HG03103 (cell line): ENCODE data around the gene MGAT4A.
"Not testable (repeated sequence)": the region's sequence is repeated elsewhere in the genome, so short reads cannot be mapped to it uniquely, and the experiment has no call there.

ENCODE experiments used
- ATAC-seq: cut with Tn5 transposase; IDR thresholded peaks from one replicate; pipeline ENCODE4 v1.9.1; 2021; ENCODE audit warnings: low read depth; ENCODE audit not compliant: unreplicated experiment

Gene MGAT4A

GRCh38 chr2:98759827-98760625, 29.1 kb upstream of the MGAT4A start:
- ATAC-seq, result no peak

- ATAC-seq, result no peak
Observed at GRCh38 chr2:98759338-98759737, 28.4 kb upstream of the MGAT4A start.

- ATAC-seq, result peak; percentile 84
Observed at GRCh38 chr2:98757904-98758421, 27.0 kb upstream of the MGAT4A start.

GRCh38 chr2:98753801-98754200, 22.9 kb upstream of the MGAT4A start:
- no peak for ATAC-seq

- ATAC-seq, result not testable (repeated sequence)
Observed at GRCh38 chr2:98752711-98753110, 21.8 kb upstream of the MGAT4A start.

GRCh38 chr2:98751748-98752147, 20.8 kb upstream of the MGAT4A start:
- ATAC-seq, result no peak

- ATAC-seq, result no peak
Observed at GRCh38 chr2:98750593-98751282, 19.8 kb upstream of the MGAT4A start.

GRCh38 chr2:98749066-98749450, 18.1 kb upstream of the MGAT4A start:
- ATAC-seq, result no peak

- ATAC-seq, result no peak
Observed at GRCh38 chr2:98748292-98749065, 17.5 kb upstream of the MGAT4A start.

- no peak for ATAC-seq
Observed at GRCh38 chr2:98747888-98748287, 17.0 kb upstream of the MGAT4A start.

GRCh38 chr2:98746426-98746825, 15.5 kb upstream of the MGAT4A start:
- ATAC-seq, result no peak

- no peak for ATAC-seq
Observed at GRCh38 chr2:98744595-98744994, 13.7 kb upstream of the MGAT4A start.

- no peak for ATAC-seq
Observed at GRCh38 chr2:98743835-98744234, 12.9 kb upstream of the MGAT4A start.

GRCh38 chr2:98739020-98739419, 8.1 kb upstream of the MGAT4A start:
- no peak for ATAC-seq

GRCh38 chr2:98738304-98738703, 7.4 kb upstream of the MGAT4A start:
- no peak for ATAC-seq

GRCh38 chr2:98737848-98738247, 6.9 kb upstream of the MGAT4A start:
- ATAC-seq, result no peak

- ATAC-seq, result no peak
Observed at GRCh38 chr2:98736464-98736889, 5.5 kb upstream of the MGAT4A start.

- no peak for ATAC-seq
Observed at GRCh38 chr2:98734823-98735260, 3.9 kb upstream of the MGAT4A start.

- ATAC-seq, result no peak
Observed at GRCh38 chr2:98734162-98734561, 3.2 kb upstream of the MGAT4A start.

- no peak for ATAC-seq
Observed at GRCh38 chr2:98732430-98733051, 1.6 kb upstream of the MGAT4A start.
